Central memory CD8-positive, alpha-beta T cell (primary cell): ENCODE results near the gene RAP1GAP.
"Not testable (repeated sequence)": the region's sequence is repeated elsewhere in the genome, so short reads cannot be mapped to it uniquely, and the experiment has no call there.

Source experiments
- ATAC-seq: fragments of 150-1000 bp; cut with Tn5 transposase; replicated peaks from 2 replicates; pipeline ENCODE4 v1.10.0; 2022; ENCODE audit warnings: mild to moderate bottlenecking, moderate FRiP score, moderate number of reproducible peaks; ENCODE audit not compliant: poor library complexity, severe bottlenecking; ENCODE audit errors: extremely low read depth
- DNase-seq, 2 donors: peaks; one replicate each; pipeline ENCODE4 v3.0.0; 2021; ENCODE audit warnings: low spot score in 2 of 2
- H3K27ac Mint-ChIP-seq: one replicate; pipeline ENCODE4 v1.8.0; 2022; ENCODE audit warnings: low read depth, mild to moderate bottlenecking, moderate library complexity, mixed read lengths
- H3K27me3 Mint-ChIP-seq: one replicate; pipeline ENCODE4 v1.8.0; 2022; ENCODE audit warnings: mixed read lengths
- H3K36me3 Mint-ChIP-seq: one replicate; pipeline ENCODE4 v1.8.0; 2022; ENCODE audit warnings: mild to moderate bottlenecking, moderate library complexity, mixed read lengths; ENCODE audit not compliant: insufficient read depth
- H3K4me1 Mint-ChIP-seq: one replicate; pipeline ENCODE4 v1.8.0; 2022; ENCODE audit warnings: mixed read lengths
- H3K4me3 Mint-ChIP-seq: one replicate; pipeline ENCODE4 v1.8.0; 2022; ENCODE audit warnings: mild to moderate bottlenecking, moderate library complexity, mixed read lengths
- H3K9me3 Mint-ChIP-seq: one replicate; pipeline ENCODE4 v1.8.0; 2022; ENCODE audit warnings: mixed read lengths

The RAP1GAP gene

DNA sequence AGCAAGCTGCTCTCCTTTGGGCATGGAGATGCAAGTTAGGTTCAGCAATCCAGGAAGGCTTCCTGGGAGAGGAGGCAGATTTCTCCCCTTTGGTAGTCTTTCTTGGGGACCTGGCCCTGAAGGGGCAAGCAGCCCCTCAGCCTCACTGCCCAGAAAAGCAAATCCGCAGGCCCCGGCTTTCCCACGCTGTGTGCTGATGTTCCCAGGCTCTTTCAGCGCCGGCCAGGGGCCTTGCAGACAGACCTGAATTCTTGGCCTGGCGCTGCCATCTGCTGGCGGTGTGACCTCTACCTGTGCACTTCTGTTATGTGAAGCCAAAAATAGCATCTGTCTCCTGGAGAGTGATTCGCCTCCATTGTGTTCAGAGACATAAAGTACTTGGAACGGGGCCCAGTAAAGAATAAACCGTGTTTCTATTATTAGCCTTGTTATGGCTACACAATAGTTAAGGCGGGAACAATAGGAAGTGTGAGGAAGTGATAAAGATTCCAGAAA is 95.1 kb downstream of the RAP1GAP start:
- Mint-ChIP-seq H3K9me3 (no peaks in the 10 kb centered on the region), H3K4me1 (no peaks in the 10 kb centered on the region), H3K27me3 (no peaks in the 10 kb centered on the region), H3K36me3 (no peaks in the 10 kb centered on the region), H3K4me3 (no peak overlapping the region), H3K27ac (no peak overlapping the region)
- ATAC-seq (no peak), DNase-seq (no peak)

DNA sequence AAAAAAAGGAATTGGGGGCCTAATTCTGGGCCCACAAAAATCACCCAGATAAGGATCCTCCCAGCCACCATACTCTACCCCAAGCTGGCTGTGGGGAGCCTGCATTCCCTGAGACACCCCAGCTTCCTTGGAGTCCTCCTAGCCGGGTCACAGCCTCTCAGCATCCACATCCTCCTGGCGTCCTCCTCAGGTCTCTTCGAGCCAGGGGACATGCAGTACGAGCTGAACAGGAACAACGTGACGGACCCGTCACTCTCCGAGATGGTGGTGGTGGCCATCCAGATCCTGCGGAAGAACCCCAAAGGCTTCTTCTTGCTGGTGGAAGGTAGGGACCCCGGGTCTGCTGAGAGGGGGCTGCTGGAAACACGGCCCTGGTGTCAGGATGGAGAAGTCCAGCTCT is 95.7 kb downstream of the RAP1GAP start:
- Mint-ChIP-seq H3K27me3 (no peaks in the 10 kb centered on the region), H3K27ac (no peak overlapping the region), H3K36me3 (no peaks in the 10 kb centered on the region), H3K4me3 (no peak overlapping the region), H3K9me3 (no peaks in the 10 kb centered on the region), H3K4me1 (no peaks in the 10 kb centered on the region)
- ATAC-seq: no peak
- DNase-seq: no peak

DNA sequence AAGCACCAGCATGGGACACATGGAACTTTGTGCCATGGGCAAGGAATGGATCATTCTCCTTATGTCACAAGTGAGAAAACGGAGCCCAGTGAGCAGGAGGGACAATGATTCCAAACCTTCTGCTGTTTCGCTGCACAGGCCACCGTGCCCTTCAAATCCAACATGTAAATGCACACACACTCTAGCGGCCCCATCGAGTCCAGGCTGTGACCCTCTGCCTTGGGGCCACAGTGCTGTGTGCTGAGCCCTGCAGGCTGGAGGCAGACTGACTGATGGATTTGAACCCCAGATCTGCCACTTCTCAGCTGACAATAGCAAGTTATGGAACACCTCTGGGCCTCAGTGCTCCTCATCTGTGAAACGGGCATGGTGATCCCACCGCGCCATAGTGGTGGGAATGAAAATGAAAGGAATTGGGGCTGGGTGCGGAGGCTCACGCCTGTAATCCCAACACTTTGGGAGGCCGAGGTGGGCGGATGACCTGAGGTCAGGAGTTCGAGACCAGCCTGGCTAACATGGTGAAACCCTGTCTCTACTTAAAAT is 96.4 kb downstream of the RAP1GAP start:
- ATAC-seq (no peak), DNase-seq (no peak)
- Mint-ChIP-seq H3K36me3 (no peaks in the 10 kb centered on the region), H3K9me3 (no peaks in the 10 kb centered on the region), H3K4me1 (no peaks in the 10 kb centered on the region), H3K4me3 (no peak overlapping the region), H3K27ac (no peak overlapping the region), H3K27me3 (no peaks in the 10 kb centered on the region)

DNA sequence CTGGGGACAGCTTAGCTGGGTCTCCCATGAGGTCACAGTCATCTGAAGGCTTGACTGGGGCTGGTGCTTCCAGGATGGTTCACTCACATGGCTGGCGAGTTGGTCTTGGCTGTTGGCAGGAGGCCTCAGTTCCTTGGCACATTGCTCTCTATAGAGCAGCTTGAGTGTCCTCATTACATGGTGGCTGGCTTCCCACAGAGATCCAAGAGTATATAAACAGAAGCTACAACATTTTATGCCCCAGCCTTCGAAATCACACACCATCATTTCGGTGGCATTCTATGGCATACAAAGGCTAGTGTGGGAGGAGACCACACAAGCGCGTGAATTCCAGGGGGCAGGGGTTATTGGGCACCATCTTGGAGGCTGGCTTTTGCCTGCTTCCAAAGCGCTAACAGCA is 96.9 kb downstream of the RAP1GAP start:
- no peak for ATAC-seq
- Mint-ChIP-seq H3K27ac (no peak overlapping the region), H3K4me1 (no peaks in the 10 kb centered on the region), H3K27me3 (no peaks in the 10 kb centered on the region), H3K36me3 (no peaks in the 10 kb centered on the region), H3K9me3 (no peaks in the 10 kb centered on the region), H3K4me3 (no peak overlapping the region)
- no peak for DNase-seq

DNA sequence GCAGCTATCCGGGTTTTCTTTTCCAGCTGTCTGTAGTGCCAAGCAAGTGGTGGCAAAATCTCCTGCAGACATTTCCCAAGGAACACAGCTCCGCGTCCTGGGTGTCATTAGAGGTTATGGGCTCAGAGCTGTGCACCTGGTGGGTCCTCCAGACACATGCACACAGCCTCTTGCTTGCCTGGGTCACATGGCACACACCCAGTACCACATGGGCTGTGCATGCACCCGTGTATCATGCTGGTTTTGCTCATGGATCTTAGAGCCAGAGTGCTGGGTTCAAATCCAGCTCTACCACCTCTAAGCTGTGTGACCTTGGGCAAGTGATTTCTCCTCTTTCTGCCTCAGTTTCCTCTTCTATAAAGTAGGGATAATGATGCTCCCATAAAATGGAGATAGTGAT is 98.3 kb downstream of the RAP1GAP start:
- Mint-ChIP-seq H3K27me3 (no peaks in the 10 kb centered on the region), H3K36me3 (no peaks in the 10 kb centered on the region), H3K4me3 (no peak overlapping the region), H3K4me1 (no peaks in the 10 kb centered on the region), H3K27ac (no peak overlapping the region), H3K9me3 (no peaks in the 10 kb centered on the region)
- ATAC-seq (no peak), DNase-seq (no peak)

DNA sequence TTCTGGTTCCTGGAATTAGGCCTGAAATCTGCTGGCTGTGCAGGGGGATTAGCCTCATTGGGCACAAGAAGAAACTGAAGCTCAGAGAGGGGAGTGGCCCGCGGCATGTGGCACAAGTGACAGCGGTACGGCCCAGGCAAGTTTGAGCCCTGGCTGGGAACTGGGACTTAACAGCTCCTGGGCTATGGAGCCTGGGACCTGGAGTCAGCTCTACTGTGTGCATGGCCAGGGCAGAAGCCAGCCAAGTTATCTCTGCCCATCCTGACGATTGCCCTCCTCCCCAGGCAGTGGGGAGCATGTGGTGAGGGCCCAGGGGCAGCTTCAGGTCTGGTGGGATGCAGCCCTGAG is 98.7 kb downstream of the RAP1GAP start:
- ATAC-seq (no peak), DNase-seq (no peak)
- no peaks in the 10 kb centered on the region for H3K36me3 Mint-ChIP-seq
- peaks cover 3% of the 10 kb centered on the region for H3K27me3 Mint-ChIP-seq
- no peak overlapping the region for H3K4me3 Mint-ChIP-seq
- H3K4me1 Mint-ChIP-seq: no peaks in the 10 kb centered on the region
- no peaks in the 10 kb centered on the region for H3K9me3 Mint-ChIP-seq
- H3K27ac Mint-ChIP-seq: no peak overlapping the region

DNA sequence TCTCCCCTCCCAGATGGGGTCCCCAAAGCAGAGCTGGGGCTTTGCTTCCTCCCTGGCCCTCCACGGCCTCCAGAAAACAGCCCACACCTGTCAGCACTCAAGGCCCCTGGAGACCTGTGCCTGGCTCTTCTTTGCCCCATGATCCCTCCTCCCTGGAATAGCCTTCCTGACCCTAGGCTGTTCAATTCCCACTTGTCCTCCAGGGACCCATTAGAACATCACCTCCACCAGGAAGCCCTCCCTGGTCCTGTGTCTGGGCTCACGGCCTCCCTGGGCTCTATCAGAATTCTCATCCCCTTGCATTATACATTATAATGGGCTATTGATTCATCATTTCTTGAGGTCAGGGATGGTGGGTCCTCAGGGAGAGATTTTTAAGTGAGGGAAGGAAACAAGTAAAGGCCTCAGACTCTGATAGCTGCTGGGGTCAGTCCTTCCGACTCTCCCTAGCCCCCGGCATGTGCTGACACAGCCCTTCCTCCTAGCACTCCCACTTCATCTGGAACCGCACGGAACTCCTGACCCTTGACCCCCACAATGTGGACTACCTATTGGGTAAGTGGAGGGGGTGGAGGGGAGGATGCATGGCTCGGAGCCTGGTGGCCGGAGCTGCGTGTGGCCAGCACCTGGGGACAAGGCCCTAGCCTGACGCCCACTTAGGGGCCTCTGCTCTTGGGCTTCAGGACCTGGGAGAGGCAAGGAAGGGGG is 99.2 kb downstream of the RAP1GAP start:
- H3K27ac Mint-ChIP-seq: no peak overlapping the region
- no peaks in the 10 kb centered on the region for H3K9me3 Mint-ChIP-seq
- no peak for ATAC-seq
- peaks cover 8% of the 10 kb centered on the region for H3K27me3 Mint-ChIP-seq
- no peaks in the 10 kb centered on the region for H3K36me3 Mint-ChIP-seq
- H3K4me1 Mint-ChIP-seq: no peaks in the 10 kb centered on the region
- no peak overlapping the region for H3K4me3 Mint-ChIP-seq
- DNase-seq: no peak

DNA sequence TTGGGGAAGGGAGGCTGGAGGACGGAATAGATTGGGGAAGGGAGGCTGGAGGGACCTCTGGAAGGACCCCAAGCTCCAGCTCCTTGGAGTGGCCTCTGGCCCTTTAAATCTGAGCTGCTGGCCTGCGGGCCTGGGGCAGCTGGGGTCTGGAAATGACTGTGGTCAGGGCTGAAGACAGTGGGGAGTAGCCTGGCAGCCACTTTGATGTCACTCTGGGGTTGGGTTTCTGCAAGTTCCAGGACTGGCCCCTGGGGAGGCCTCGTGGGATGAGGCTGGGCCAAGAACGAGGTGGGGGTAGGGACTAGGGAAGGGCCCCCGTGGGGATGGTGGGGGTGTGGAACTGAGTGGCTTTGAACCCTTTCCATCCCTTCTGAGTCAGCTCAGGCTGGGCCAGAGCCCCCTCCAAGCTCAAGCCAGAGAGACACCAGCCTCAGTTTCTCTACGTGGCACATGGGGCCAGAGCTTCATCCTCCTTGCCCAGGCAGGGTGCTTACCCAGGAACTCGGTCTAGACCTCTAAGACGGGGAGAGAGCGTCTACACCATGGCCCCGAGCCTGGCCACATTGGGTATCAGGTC is 100.3 kb downstream of the RAP1GAP start:
- no peaks in the 10 kb centered on the region for H3K9me3 Mint-ChIP-seq
- no peaks in the 10 kb centered on the region for H3K4me1 Mint-ChIP-seq
- H3K27ac Mint-ChIP-seq: no peak overlapping the region
- no peak overlapping the region for H3K4me3 Mint-ChIP-seq
- no peaks in the 10 kb centered on the region for H3K36me3 Mint-ChIP-seq
- H3K27me3 Mint-ChIP-seq: peaks cover 10% of the 10 kb centered on the region
- DNase-seq: no peak
- no peak for ATAC-seq

DNA sequence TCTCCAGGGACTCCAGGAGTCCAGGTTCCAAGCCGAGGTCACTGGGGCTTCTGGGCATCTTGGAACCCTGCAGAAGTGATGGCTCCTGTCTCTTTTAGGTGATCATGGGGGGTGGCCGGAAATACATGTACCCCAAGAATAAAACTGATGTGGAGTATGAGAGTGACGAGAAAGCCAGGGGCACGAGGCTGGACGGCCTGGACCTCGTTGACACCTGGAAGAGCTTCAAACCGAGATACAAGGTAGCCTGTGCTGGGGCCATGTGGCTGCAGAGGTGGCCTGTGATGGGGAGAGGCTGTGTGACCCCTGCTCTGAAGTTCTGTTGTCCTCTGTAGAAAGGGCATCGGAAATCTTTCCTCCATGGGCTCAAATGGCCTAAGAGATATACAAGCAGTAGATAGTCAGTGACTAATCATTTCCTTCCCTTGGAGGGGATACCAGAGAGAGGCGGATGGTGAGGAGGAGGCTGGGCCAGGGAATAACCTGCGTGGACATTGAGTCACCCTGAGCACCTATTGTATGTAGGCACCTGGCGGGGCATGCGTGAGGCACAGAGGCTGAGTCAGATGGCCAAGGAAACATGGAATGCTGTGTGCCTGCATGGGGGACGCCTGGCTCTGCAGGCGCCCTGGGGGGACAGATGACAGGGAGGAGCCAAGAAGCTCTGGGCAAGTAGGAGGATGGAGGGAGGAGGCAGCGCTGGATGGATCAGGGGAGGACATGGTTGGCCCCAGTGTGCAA is 101.0 kb downstream of the RAP1GAP start:
- no peak overlapping the region for H3K27ac Mint-ChIP-seq

DNA sequence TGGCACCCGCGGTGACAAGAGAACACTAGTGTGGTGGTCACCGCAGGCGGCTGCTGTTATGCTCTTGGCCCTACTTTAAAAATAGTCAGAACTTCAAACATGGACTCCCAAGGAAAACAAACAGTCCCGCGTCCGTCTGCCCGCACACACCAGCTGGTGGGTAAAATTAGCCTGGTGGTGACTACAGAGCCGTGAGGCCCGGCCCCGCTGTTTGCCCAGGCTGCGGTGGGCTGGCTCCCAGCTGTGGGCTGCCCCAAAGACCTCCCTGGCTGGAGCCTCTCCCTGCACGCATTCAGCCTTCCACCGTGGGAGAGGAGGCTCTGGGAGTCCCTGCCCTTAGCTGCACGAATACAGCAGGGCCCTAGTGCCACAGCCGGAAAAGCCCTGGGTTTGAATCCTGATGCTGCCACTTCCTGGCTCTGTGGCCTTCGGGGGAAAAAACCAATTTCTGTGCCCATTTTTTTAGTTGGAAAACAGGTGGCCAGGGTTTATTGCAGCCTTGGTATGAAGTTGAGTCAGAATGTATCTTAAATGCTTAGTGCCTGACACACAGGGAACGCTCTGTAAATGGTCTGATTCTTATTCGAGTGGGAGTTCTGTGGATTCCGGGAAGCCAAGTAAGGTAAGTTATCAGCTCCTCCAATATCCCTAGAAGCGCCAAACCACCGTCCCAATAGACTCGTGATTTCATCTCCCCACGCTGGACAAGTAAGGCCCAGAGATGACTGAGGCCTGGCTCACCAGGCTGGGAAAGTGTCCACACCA is 101.7 kb downstream of the RAP1GAP start:
- H3K36me3 Mint-ChIP-seq: no peaks in the 10 kb centered on the region
- no peak overlapping the region for H3K4me3 Mint-ChIP-seq
- peaks cover 10% of the 10 kb centered on the region for H3K27me3 Mint-ChIP-seq
- no peak for DNase-seq
- no peak overlapping the region for H3K27ac Mint-ChIP-seq
- H3K4me1 Mint-ChIP-seq: no peaks in the 10 kb centered on the region
- ATAC-seq: no peak
- H3K9me3 Mint-ChIP-seq: no peaks in the 10 kb centered on the region

More for the DNA sequence above, 101.0 kb downstream of the RAP1GAP start:
- DNase-seq: no peak
- no peaks in the 10 kb centered on the region for H3K36me3 Mint-ChIP-seq
- no peaks in the 10 kb centered on the region for H3K9me3 Mint-ChIP-seq
- no peaks in the 10 kb centered on the region for H3K4me1 Mint-ChIP-seq
- H3K4me3 Mint-ChIP-seq: no peak overlapping the region
- ATAC-seq: no peak
- peaks cover 10% of the 10 kb centered on the region for H3K27me3 Mint-ChIP-seq

DNA sequence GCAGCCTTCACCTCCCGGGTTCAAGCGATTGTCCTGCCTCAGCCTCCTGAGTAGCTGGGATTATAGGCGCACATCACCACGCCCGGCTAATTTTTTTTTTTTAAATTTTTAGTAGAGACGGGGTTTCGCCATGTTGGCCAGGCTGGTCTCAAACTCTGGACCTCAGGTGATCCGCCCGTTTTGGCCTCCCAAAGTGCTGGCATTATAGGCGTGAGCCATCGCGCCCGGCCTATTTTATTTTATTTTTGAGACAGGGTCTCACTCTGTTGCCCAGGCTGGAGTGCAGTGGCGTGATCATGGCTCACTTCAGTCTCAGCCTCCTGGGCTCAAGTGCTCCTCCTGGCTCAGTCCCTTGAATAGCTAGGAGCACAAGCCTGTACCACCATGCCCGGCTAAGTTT is 102.8 kb downstream of the RAP1GAP start:
- peaks cover 10% of the 10 kb centered on the region for H3K27me3 Mint-ChIP-seq
- ATAC-seq, H3K27ac Mint-ChIP-seq, H3K4me1 Mint-ChIP-seq, H3K9me3 Mint-ChIP-seq, H3K36me3 Mint-ChIP-seq, H3K4me3 Mint-ChIP-seq, DNase-seq: not testable (repeated sequence)

DNA sequence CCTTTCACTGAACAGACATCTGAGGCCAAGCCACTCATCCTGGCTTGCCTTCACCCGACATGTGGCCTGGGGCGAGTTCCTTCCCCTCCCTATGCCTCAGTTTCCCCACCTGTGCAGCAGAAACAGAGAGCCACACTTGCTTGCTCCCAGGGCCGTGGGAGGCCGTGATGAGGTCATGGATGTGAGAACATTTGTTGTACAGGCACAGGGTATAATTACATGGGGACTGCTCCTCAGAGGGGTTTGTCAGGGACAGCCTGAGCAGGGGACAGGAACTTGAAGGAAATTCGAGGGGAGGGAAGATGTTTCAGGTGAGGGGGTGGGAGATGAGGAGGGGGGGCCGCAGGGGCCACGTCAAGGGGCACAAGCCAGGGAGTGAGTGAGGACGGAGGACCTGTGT is 103.9 kb downstream of the RAP1GAP start:
- H3K4me1 Mint-ChIP-seq: no peaks in the 10 kb centered on the region
- no peaks in the 10 kb centered on the region for H3K36me3 Mint-ChIP-seq
- DNase-seq (no peak), ATAC-seq (no peak)
- H3K27me3 Mint-ChIP-seq: peaks cover 10% of the 10 kb centered on the region
- H3K4me3 Mint-ChIP-seq: no peak overlapping the region
- H3K9me3 Mint-ChIP-seq: no peaks in the 10 kb centered on the region
- H3K27ac Mint-ChIP-seq: no peak overlapping the region
